ENCODE results near the gene SAMM50. TPM values are rescaled to one million over a fixed set of nuclear protein-coding genes. Genes with fewer than 3 reads are reported as not detected.

SAMM50 gene
- polyA plus RNA-seq, 1 experiment, result 61.7 TPM

GRCh38 chr22:44033287-44033686 is 78.0 kb downstream of the SAMM50 start:
- POLR2A ChIA-PET, result interaction anchor here (1.2 kb wide), 1 partner anchor 13 kb away, joined by 3 read pairs; no protein-coding TSS in a partner anchor
- DNase-seq (ENCODE audit: low read depth, low spot score), result no peak
- CTCF ChIA-PET, result interaction anchor here (0.8 to 1.6 kb wide), 4 partner anchors 40 to 591 kb away, joined by 3 to 9 read pairs (median 4); no protein-coding TSS in a partner anchor
- Histone ChIP-seq H3K4me3 (ENCODE audit: low read depth, low read length) (no peak overlapping the region), H3K9me3 (ENCODE audit: control insufficient read depth, insufficient read depth, low read length) (peaks cover 3% of the 10 kb centered on the region), H3K27ac (ENCODE audit: low read depth, low read length) (no peak overlapping the region), H3K27me3 (ENCODE audit: control insufficient read depth, insufficient read depth, low read length) (no peaks in the 10 kb centered on the region)
- TF ChIP-seq CTCF (IDR thresholded peaks at IDR 0.05; ENCODE audit: low read depth, low read length), result no peak

DNA sequence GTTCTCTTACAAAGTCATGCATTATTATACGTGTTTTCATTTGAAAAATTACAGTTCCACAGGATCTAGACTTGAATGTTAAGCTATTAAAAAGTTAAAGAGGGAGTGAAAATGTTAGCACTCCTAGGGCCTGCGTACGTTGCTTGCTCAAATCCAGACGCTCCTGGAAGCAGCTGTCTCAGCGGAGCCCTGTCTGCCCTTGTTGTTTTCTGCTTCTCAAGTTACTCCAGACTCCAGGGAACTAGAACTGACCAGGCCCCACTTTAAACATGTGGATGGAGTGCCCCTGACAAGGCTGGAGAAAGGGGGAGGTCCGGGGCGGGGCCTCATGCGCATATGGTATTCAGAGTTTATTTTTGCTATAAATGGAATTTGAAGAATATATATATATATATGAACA is 78.5 kb downstream of the SAMM50 start:
- peak; percentile 21 for DNase-seq (ENCODE audit: low read depth, low spot score)
- Histone ChIP-seq H3K4me3 (ENCODE audit: low read depth, low read length) (no peak overlapping the region), H3K27ac (ENCODE audit: low read depth, low read length) (peak overlapping the region; percentile 31), H3K27me3 (ENCODE audit: control insufficient read depth, insufficient read depth, low read length) (no peaks in the 10 kb centered on the region), H3K9me3 (ENCODE audit: control insufficient read depth, insufficient read depth, low read length) (peaks cover 3% of the 10 kb centered on the region)
- ChIA-PET CTCF (interaction anchor here (0.8 to 1.6 kb wide), 4 partner anchors 41 to 590 kb away, joined by 3 to 9 read pairs (median 4); no protein-coding TSS in a partner anchor), POLR2A (interaction anchor here (1.2 kb wide), 1 partner anchor 13 kb away, joined by 3 read pairs; no protein-coding TSS in a partner anchor)
- TF ChIP-seq CTCF (IDR thresholded peaks at IDR 0.05; ENCODE audit: low read depth, low read length), result no peak

DNA sequence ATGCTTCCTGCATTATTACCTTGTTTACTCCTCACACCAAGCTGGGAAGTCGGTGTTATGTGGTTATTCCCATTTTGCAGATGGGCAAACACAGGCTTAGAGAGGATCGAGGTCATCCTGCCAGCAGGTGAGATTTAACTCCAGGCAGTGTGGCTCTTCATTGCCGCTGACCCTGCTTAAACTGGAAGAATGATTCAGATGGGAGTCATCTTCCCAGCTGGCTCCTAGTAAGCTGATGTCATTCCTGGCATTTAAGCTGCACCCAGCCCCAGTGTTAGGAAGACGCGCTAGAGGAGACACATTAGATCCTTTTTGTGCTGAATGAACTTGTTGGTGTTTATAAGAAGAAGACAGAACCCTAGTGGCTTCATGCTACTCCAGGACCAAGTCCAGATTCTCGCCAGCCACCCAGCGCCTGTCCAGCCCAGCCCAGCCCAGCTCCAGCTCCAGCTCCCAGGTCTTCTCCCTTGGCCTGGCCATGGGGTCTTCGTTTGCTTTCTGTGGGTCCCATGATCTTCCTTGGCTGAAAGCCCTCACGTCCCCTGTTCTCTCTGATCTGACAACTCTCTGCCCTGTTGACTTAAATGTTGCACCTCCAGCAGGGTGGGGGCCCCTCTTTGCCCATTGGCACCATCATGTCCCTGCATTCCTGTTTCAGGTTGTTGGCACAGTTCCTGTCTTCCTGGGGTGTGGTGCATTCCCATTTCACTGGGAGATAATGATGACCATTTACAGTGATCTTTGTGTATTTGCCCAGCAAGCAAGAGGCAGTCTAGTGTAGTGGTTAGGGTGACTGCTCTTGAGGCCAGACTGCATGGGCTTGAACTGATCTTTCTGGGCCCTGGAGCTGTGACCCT is 82.5 kb downstream of the SAMM50 start:
- no peak overlapping the region; the same call in 1 of the 2 replicates for H3K4me3 ChIP-seq (ENCODE audit: low read depth, low read length)
- ChIA-PET CTCF (interaction anchor here (0.9 kb wide), 1 partner anchor 44 kb away, joined by 3 read pairs; no protein-coding TSS in a partner anchor), POLR2A (no interaction called here)
- H3K27ac ChIP-seq (ENCODE audit: low read depth, low read length), result peak overlapping the region; percentile 78
- H3K9me3 ChIP-seq (ENCODE audit: control insufficient read depth, insufficient read depth, low read length), result peaks cover 4% of the 10 kb centered on the region
- peak; percentile 86 for DNase-seq (ENCODE audit: low read depth, low spot score)
- TF ChIP-seq CTCF (IDR thresholded peaks at IDR 0.05; ENCODE audit: low read depth, low read length), result no peak
- no peaks in the 10 kb centered on the region for H3K27me3 ChIP-seq (ENCODE audit: control insufficient read depth, insufficient read depth, low read length)

GRCh38 chr22:44039566-44040171 is 84.4 kb downstream of the SAMM50 start:
- CTCF ChIA-PET, result interaction anchor here (0.6 to 1.8 kb wide), 2 partner anchors 42 to 46 kb away, joined by 3 to 4 read pairs; no protein-coding TSS in a partner anchor
- POLR2A ChIA-PET, result no interaction called here

More at GRCh38 chr22:44039566-44040171, 84.4 kb downstream of the SAMM50 start:
- H3K4me3 ChIP-seq (ENCODE audit: low read depth, low read length), result no peak overlapping the region
- no peak overlapping the region for H3K27ac ChIP-seq (ENCODE audit: low read depth, low read length)
- no peak for TF ChIP-seq CTCF (IDR thresholded peaks at IDR 0.05; ENCODE audit: low read depth, low read length)
- H3K27me3 ChIP-seq (ENCODE audit: control insufficient read depth, insufficient read depth, low read length), result no peaks in the 10 kb centered on the region
- DNase-seq (ENCODE audit: low read depth, low spot score), result no peak
- H3K9me3 ChIP-seq (ENCODE audit: control insufficient read depth, insufficient read depth, low read length), result peaks cover 3% of the 10 kb centered on the region

Data from AG04450 (cell line).